Lower lobe of right lung (tissue), 2 donors: ENCODE data around the gene ACSS1. TPM values are rescaled to one million over a fixed set of nuclear protein-coding genes. Genes with fewer than 3 reads are reported as not detected.

Experiments used
- ATAC-seq, 2 donors: fragments of 200-7000 bp; cut with Tn5 transposase; one replicate each; pipeline ENCODE4 v1.9.1; 2020 to 2022; ENCODE audit warnings: mild to moderate bottlenecking in 2 of 2, moderate library complexity in 2 of 2
- DNase-seq: peaks from one replicate; pipeline ENCODE4 v3.0.0-alpha.2; 2020
- H3K27ac ChIP-seq: fragments of 200-600 bp; one replicate; pipeline ENCODE4 v1.8.0; 2022
- H3K27me3 ChIP-seq: fragments of 200-600 bp; one replicate; pipeline ENCODE4 v1.8.0; 2022; ENCODE audit warnings: low read depth
- H3K36me3 ChIP-seq: fragments of 200-600 bp; one replicate; pipeline ENCODE4 v1.8.0; 2022; ENCODE audit warnings: mild to moderate bottlenecking
- H3K4me1 ChIP-seq: fragments of 200-600 bp; one replicate; pipeline ENCODE4 v1.8.0; 2022
- H3K4me3 ChIP-seq: fragments of 200-600 bp; one replicate; pipeline ENCODE4 v1.8.0; 2022; ENCODE audit warnings: mild to moderate bottlenecking
- H3K9me3 ChIP-seq: fragments of 200-600 bp; one replicate; pipeline ENCODE4 v1.8.0; 2022
- CTCF ChIP-seq: fragments of 200-600 bp; IDR thresholded peaks from one replicate; pipeline ENCODE4 v1.8.0; 2022; ENCODE audit warnings: antibody characterized with exemption, mild to moderate bottlenecking
- intact Hi-C: fragments of 100-400 bp; cut with DNase I; formaldehyde crosslinking; loops from one replicate; pipeline ENCODE4 v1.11.0; 2022
- total RNA-seq: library from RNA; stranded (reverse); fragmentation: NEBNext Ultra II Directional; extraction: Animal tissue kit (Norgen Biotek cat#: 25700); gene quantifications from one replicate; pipeline ENCODE4 v1.2.1, GENCODE V29; 2021
- donor health status: DM: no; HTN: yes; CAD: no; lungs with severe emphysema.

The ACSS1 gene
- total RNA-seq, 1 donor from 2014 or later: 41.8 TPM

DNA sequence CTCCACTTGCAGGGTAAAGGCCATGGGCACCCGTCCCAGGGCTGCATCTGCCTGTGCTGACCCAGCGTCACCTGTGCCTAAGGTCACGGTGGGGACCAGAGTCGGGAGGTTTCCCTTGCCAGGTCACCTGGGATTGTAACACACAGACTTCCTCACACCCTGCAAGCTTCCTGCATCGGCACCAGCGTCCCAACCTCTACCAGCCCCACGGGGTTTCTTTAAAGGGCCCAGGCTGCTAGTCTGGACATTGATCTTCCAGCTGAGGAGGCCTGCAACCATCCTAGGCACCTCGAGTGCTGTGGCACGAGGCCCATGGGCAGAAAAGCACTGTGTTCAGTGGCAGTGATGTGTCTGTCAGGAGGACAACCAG, 12.6 kb downstream of the ACSS1 start:
- Histone ChIP-seq H3K4me1 (peaks cover 75% of the 10 kb centered on the region), H3K9me3 (no peaks in the 10 kb centered on the region), H3K27me3 (no peaks in the 10 kb centered on the region), H3K27ac (no peak overlapping the region), H3K36me3 (peaks cover 36% of the 10 kb centered on the region), H3K4me3 (no peak overlapping the region)
- ATAC-seq: no peak
- intact Hi-C loops: no loop called here
- TF ChIP-seq CTCF: no peak
- DNase-seq: peak; percentile 24

- Histone ChIP-seq H3K27ac (no peak overlapping the region), H3K4me1 (peaks cover 75% of the 10 kb centered on the region), H3K9me3 (no peaks in the 10 kb centered on the region), H3K27me3 (no peaks in the 10 kb centered on the region), H3K4me3 (no peak overlapping the region), H3K36me3 (peaks cover 36% of the 10 kb centered on the region)
- peak; percentile 39 for DNase-seq
- intact Hi-C loops: no loop called here
- no peak for TF ChIP-seq CTCF
- ATAC-seq: no peak
These were observed 13.1 kb downstream of the ACSS1 start for GRCh38 chr20:25044660-25045342.

- intact Hi-C loops: no loop called here
- Histone ChIP-seq H3K36me3 (peaks cover 36% of the 10 kb centered on the region), H3K27me3 (no peaks in the 10 kb centered on the region), H3K9me3 (no peaks in the 10 kb centered on the region), H3K27ac (no peak overlapping the region), H3K4me3 (no peak overlapping the region), H3K4me1 (peaks cover 75% of the 10 kb centered on the region)
- no peak for TF ChIP-seq CTCF
- ATAC-seq (no peak), DNase-seq (no peak)
These were observed 13.7 kb downstream of the ACSS1 start for GRCh38 chr20:25044261-25044560.

DNA sequence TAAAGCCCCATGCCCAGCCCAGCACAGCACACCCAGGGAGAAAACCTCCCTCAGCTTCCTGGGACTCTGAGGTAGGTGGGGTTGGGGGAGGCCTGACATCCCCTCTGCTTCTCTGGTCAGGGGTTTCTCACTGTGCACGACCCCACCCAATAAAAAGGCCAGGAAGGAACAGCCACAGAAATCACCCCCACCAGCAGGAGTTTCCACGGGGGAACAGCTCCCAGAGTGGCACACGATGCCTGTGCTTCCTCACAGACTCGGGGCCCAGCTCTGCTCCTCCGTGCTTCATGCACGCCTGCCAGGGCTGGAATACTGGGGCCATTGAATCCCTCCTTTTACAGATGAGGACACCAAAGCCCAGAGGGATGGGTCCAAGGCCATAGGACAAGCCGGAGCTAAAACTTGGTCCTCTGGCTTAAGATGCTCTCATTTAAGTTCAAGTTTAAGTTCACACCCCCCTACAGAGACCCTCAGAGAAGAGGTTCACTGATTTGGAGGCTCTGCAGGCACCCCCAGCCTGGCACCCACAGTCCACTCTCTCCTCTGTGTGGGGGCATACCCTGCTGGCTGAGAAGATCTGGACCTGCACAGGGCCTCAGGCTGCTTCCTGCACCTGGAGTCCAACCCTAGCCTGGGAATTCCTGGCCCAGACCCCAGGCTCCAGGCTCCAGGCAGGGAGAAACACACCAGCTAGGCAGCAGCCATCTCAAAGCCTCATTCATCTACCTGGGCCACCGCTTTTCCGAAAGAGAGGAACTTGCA, 14.3 kb downstream of the ACSS1 start:
- Histone ChIP-seq H3K27me3 (no peaks in the 10 kb centered on the region), H3K4me3 (no peak overlapping the region), H3K9me3 (no peaks in the 10 kb centered on the region), H3K4me1 (peaks cover 75% of the 10 kb centered on the region), H3K27ac (peak overlapping the region; percentile 69), H3K36me3 (peaks cover 36% of the 10 kb centered on the region)
- intact Hi-C loops: no loop called here
- ATAC-seq: no peak
- DNase-seq: peak; percentile 31
- no peak for TF ChIP-seq CTCF

DNA sequence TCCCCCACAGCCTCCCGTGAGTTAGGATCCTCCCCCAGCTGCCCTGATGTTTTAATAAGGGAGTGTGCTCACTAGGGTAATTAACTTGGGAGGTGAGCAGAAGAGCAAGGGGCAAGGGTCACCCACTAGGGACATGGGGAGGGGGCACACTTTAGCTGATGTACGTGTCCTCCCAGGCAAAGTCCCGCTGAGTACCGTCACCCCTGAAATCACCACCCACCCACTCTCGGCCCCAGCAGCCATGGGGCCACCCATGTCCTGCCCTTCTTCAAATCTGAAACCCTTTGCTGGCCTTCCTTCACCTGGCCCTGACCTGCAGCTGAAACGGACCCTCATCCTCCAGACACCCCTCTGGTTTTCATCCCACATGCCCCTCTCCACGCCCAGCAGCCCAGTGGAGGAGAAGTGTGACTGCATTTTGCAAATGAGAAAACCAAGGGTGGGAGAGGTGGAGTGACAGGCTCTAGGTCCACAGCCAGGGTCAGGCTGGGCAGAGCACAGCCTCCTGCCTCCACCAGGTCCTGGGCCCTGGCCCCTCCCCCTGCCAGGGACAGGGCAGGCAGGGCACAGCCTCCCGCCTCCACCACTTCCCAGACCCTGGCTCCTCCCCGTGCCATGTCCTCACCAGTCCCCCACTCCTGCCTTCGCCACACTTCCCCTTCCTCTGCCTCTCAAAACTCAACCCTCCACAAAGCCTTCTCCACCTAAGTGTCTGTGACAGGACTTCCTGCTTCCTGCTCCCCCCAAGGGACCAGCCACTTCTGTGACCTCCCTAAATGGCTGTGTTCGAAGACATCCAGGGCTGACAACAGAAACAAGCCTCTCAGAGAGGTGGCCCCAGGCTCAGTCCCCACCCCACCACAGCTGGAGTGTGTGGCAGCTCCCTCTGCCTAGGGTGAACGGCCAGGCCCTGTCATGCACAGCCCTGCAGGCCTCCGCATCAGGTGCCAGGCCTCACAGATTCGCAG, 15.1 kb downstream of the ACSS1 start:
- ATAC-seq (peak; percentile 77 to 84), DNase-seq (peak; percentile 89)
- intact Hi-C loops: no loop called here
- H3K27me3 ChIP-seq: no peaks in the 10 kb centered on the region
- H3K4me3 ChIP-seq: no peak overlapping the region
- H3K4me1 ChIP-seq: peaks cover 75% of the 10 kb centered on the region
- no peaks in the 10 kb centered on the region for H3K9me3 ChIP-seq
- peaks cover 31% of the 10 kb centered on the region for H3K36me3 ChIP-seq
- TF ChIP-seq CTCF: no peak
- peak overlapping the region; percentile 69 for H3K27ac ChIP-seq
